K562 (cell line): Measurements from ENCODE around the gene PDE4D. TPM values are rescaled to one million over a fixed set of nuclear protein-coding genes. Genes with fewer than 3 reads are reported as not detected.

Experiments
- ATAC-seq: fragments of 200-7000 bp; cut with Tn5 transposase; 3 replicates; pipeline ENCODE4 v1.9.1; 2020; ENCODE audit warnings: moderate library complexity
- BruUV-seq: library from RNA; stranded (reverse); fragments of 400-500 nt; replicated peaks from 2 replicates; lab custom pipeline; 2021; lab: Mats Ljungman, UMichigan
- CTCF ChIA-PET: fragments of 300-600 bp; formaldehyde crosslinking; extraction: SDS; loops from one replicate; lab custom pipeline; 2021; ENCODE audit warnings: low intra/inter-chr PET ratio; lab: Yijun Ruan, JAX
- POLR2A ChIA-PET: fragments of 300-600, 350-650 bp; sonication (Branson Sonifier 250); formaldehyde crosslinking; extraction: SDS; loops from one replicate; lab custom pipeline; 2021; ENCODE audit warnings: antibody characterized with exemption, inconsistent platforms; lab: Yijun Ruan, JAX
- DNase-seq, 4 experiments: peaks; one replicate each; pipeline versions ENCODE4 v3.0.0 to v3.0.0-alpha.2; 2011 to 2018; ENCODE audit warnings: low spot score in 3 of 4, mixed read lengths in 3 of 4; ENCODE audit errors: extremely low read depth in 1 of 4
- FAIRE-seq: peaks from 2 replicates; lab custom pipeline; 2011; peaks lifted over from hg19 to GRCh38; lab: Jason Lieb, UNC
- H2AFZ ChIP-seq: 2 replicates; pipeline ENCODE4 v1.6.0; 2011; ENCODE audit warnings: low read depth, low read length, control low read depth, inconsistent platforms
- H3K27ac ChIP-seq: fragments of 200-600 bp; 3 replicates; pipeline ENCODE4 v1.8.0; 2011; ENCODE audit warnings: low read depth, mild to moderate bottlenecking, control low read depth, inconsistent platforms, low read length, moderate library complexity, mixed read lengths; ENCODE audit errors: extremely low read depth
- H3K27me3 ChIP-seq, 2 experiments: fragments of 300-600 bp in 1 of 2; 2 replicates in 1 of 2; 3 replicates in 1 of 2; pipeline versions ENCODE4 v1.6.0 to v1.8.0; 2011; ENCODE audit warnings: inconsistent platforms in 2 of 2, low read length in 2 of 2, mild to moderate bottlenecking in 1 of 2, mixed read lengths in 1 of 2, moderate library complexity in 1 of 2; ENCODE audit not compliant: control insufficient read depth in 2 of 2, insufficient read depth in 2 of 2
- H3K36me3 ChIP-seq: fragments of 300-600 bp; 3 replicates; pipeline ENCODE4 v1.8.0; 2011; ENCODE audit warnings: mild to moderate bottlenecking, low read length, inconsistent platforms; ENCODE audit not compliant: control insufficient read depth, insufficient read depth
- H3K4me1 ChIP-seq, 2 experiments: fragments of 200-600 bp in 1 of 2; replicated peaks in 1 of 2; 2 replicates in 1 of 2; 3 replicates in 1 of 2; pipeline versions ENCODE4 v1.5.1 to v1.8.0; 2011; ENCODE audit warnings: inconsistent platforms in 2 of 2, low read length in 2 of 2, mild to moderate bottlenecking in 1 of 2, mixed read lengths in 1 of 2, moderate library complexity in 1 of 2; ENCODE audit not compliant: control insufficient read depth in 2 of 2, insufficient read depth in 2 of 2
- H3K4me2 ChIP-seq: 2 replicates; pipeline ENCODE4 v1.6.1; 2011; ENCODE audit warnings: low read length, control low read depth, inconsistent platforms, mixed read lengths; ENCODE audit not compliant: insufficient read depth
- H3K4me3 ChIP-seq: fragments of 200-600 bp; sonication (generic), shearing (Covaris generic); 2 replicates; pipeline ENCODE4 v1.5.1; 2016; ENCODE audit warnings: control low read depth, inconsistent platforms
- H3K79me2 ChIP-seq: fragments of 200-600 bp; 3 replicates; pipeline ENCODE4 v1.8.0; 2011; ENCODE audit warnings: low read length, inconsistent platforms; ENCODE audit not compliant: control insufficient read depth, insufficient read depth
- H3K9ac ChIP-seq, 2 experiments: 2 replicates each; pipeline versions ENCODE4 v1.6.0 to v1.6.1; 2011; ENCODE audit warnings: low read depth in 2 of 2, low read length in 2 of 2, control low read depth in 1 of 2, inconsistent platforms in 1 of 2, mild to moderate bottlenecking in 1 of 2, mixed read lengths in 1 of 2; ENCODE audit not compliant: insufficient read depth in 1 of 2
- H3K9me1 ChIP-seq: one replicate; pipeline ENCODE4 v1.6.0; 2011; ENCODE audit warnings: inconsistent platforms, mild to moderate bottlenecking, low read length, moderate library complexity; ENCODE audit not compliant: control insufficient read depth, insufficient read depth
- H3K9me3 ChIP-seq: replicated peaks from 2 replicates; pipeline ENCODE4 v1.5.1; 2011; ENCODE audit warnings: low read depth, low read length, inconsistent platforms; ENCODE audit not compliant: control insufficient read depth, insufficient read depth
- H4K20me1 ChIP-seq: replicated peaks from 2 replicates; pipeline ENCODE4 v1.6.1; 2011; ENCODE audit warnings: low read length, inconsistent platforms, mixed read lengths; ENCODE audit not compliant: control insufficient read depth, insufficient read depth
- CBFA2T3 ChIP-seq: fragments of 450-650 bp; IDR thresholded peaks from 2 replicates; pipeline ENCODE4 v1.6.1; 2017
- COPS2 ChIP-seq: fragments of 450-650 bp; conservative IDR thresholded peaks from 2 replicates; pipeline ENCODE4 v1.6.1; 2016; ENCODE audit warnings: mild to moderate bottlenecking, moderate library complexity
- SREBF2 ChIP-seq: sonication (generic); formaldehyde crosslinking; IDR thresholded peaks from 2 replicates; pipeline ENCODE4 v1.4.0; 2020; ENCODE audit warnings: mild to moderate bottlenecking, missing genetic modification reagents
- U2AF1 ChIP-seq: fragments of 200-400 bp; formaldehyde crosslinking; optimal IDR thresholded peaks from 2 replicates; pipeline ENCODE3; 2017; ENCODE audit warnings: mild to moderate bottlenecking, low read depth, low read length, moderate library complexity
- WGBS: fragments of 100-300 bp; shearing (Covaris generic); methylation state at CpG from one replicate; pipeline ENCODE4 v1.1.6; 2016; ENCODE audit warnings: low coverage, mixed read lengths; ENCODE audit not compliant: insufficient coverage; ENCODE audit errors: missing lambda C conversion rate; 5-methylcytosine and 5-hydroxymethylcytosine counted together
- in situ Hi-C: fragments of 300-500 bp; cut with MboI; formaldehyde crosslinking; loops from 4 replicates; pipeline ENCODE4 v1.15.0; 2018; ENCODE audit warnings: inconsistent platforms, mixed read lengths
- intact Hi-C: fragments of 100-400 bp; cut with micrococcal nuclease; formaldehyde crosslinking; loops from 2 replicates; pipeline ENCODE4 v1.14.2; 2022
- polyA plus RNA-seq, 8 experiments: library from polyadenylated mRNA; depleted of rRNA in 4 of 8; stranded (reverse) in 5 of 8; unstranded in 3 of 8; fragments of >200 nt; fragmentation: Nextera tagmentation in 2 of 8; fragmentation: Illumina TruSeq in 1 of 8; extraction: Ambion mirVana in 2 of 8; extraction: Trizol in 1 of 8; gene quantifications; 2 replicates each; pipeline versions ENCODE4 v1.2.1 to v1.2.3, GENCODE V29; 2011 to 2014; ENCODE audit warnings: inconsistent platforms in 1 of 8, missing spikeins in 1 of 8
- total RNA-seq, 7 experiments: library from RNA; depleted of rRNA in 6 of 7; stranded (reverse); fragments of >200 nt in 6 of 7; fragmentation: Illumina TruSeq in 2 of 7; extraction: Trizol in 2 of 7; gene quantifications; 2 replicates each; pipeline versions ENCODE4 v1.2.1 to v1.2.3, GENCODE V29; 2011 to 2021; ENCODE audit warnings: low replicate concordance in 1 of 7
- TF ChIP-seq, protein P1 (sequence below): fragments of 450-650 bp; IDR thresholded peaks from 2 replicates; pipeline ENCODE4 v1.6.1; 2016; ENCODE audit warnings: borderline replicate concordance

The PDE4D gene
- total and polyA plus RNA-seq, 9 of the 15 experiments (the other 6 are each of a cell fraction or from before 2014, with no cell fraction given) = 0.04 to 0.46 (median 0.13) TPM

DNA sequence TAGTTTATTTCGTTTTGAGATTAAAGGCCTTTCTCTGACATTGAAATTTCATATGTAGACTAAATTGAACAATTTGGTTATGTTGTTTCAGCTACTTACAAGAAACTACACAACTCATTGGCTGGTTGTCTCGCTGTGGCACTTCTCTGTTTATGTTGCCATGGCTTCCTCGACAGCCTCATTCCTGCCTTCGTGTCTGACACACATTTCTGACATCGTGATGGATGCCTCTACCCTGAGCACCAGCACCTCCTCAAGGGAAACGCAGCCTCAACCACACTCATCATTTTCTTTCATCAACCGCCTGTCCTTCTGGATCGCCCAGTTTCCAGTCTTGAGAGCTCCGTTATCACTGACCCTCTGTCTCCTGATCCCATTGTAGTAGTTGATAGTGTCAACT, 562.8 kb downstream of the PDE4D start:
- no peaks in the 10 kb centered on the region for H3K79me2 ChIP-seq
- intact Hi-C loops (no loop called here), in situ Hi-C loops (no loop called here)
- H3K36me3 ChIP-seq = no peaks in the 10 kb centered on the region
- FAIRE-seq (no peak), DNase-seq (no peak), ATAC-seq (no peak)
- ChIA-PET POLR2A (no interaction called here), CTCF (no interaction called here)
- TF ChIP-seq CBFA2T3 = no peak
- no peak for TF ChIP-seq COPS2
- TF ChIP-seq SREBF2 (CRISPR knock-in tag) = no peak
- TF ChIP-seq, protein P1, sequence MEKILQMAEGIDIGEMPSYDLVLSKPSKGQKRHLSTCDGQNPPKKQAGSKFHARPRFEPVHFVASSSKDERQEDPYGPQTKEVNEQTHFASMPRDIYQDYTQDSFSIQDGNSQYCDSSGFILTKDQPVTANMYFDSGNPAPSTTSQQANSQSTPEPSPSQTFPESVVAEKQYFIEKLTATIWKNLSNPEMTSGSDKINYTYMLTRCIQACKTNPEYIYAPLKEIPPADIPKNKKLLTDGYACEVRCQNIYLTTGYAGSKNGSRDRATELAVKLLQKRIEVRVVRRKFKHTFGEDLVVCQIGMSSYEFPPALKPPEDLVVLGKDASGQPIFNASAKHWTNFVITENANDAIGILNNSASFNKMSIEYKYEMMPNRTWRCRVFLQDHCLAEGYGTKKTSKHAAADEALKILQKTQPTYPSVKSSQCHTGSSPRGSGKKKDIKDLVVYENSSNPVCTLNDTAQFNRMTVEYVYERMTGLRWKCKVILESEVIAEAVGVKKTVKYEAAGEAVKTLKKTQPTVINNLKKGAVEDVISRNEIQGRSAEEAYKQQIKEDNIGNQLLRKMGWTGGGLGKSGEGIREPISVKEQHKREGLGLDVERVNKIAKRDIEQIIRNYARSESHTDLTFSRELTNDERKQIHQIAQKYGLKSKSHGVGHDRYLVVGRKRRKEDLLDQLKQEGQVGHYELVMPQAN = no peak
- no peak for TF ChIP-seq U2AF1
- under 1% methylated on average over 9 of the region's 9 CpGs for WGBS
- no peak overlapping the region for H3K9ac ChIP-seq
- no peak overlapping the region for H2AFZ ChIP-seq
- no peaks in the 10 kb centered on the region for H4K20me1 ChIP-seq
- H3K4me3 ChIP-seq = no peak overlapping the region
- BruUV-seq = no TSS peak
- H3K9me3 ChIP-seq = no peaks in the 10 kb centered on the region
- H3K4me1 ChIP-seq = no peaks in the 10 kb centered on the region
- H3K4me2 ChIP-seq = no peak overlapping the region
- no peaks in the 10 kb centered on the region for H3K9me1 ChIP-seq
- no peak overlapping the region for H3K27ac ChIP-seq
- H3K27me3 ChIP-seq = no peaks in the 10 kb centered on the region
